IPS-20b (cell line): ENCODE results near the gene FMC1.

Experiments
- H3K27ac ChIP-seq: one replicate; pipeline ENCODE4 v1.5.1; 2013; ENCODE audit warnings: low read length
- H3K27me3 ChIP-seq: 2 replicates; pipeline ENCODE4 v1.6.1; 2013; ENCODE audit warnings: mild to moderate bottlenecking, low read length, inconsistent platforms; ENCODE audit not compliant: insufficient read depth
- H3K36me3 ChIP-seq: 2 replicates; pipeline ENCODE4 v1.6.1; 2013; ENCODE audit warnings: low read depth, mild to moderate bottlenecking, inconsistent platforms, low read length, moderate library complexity; ENCODE audit not compliant: insufficient read depth
- H3K4me1 ChIP-seq: 2 replicates; pipeline ENCODE4 v1.6.1; 2013; ENCODE audit warnings: mild to moderate bottlenecking, control low read depth, inconsistent platforms, low read length, moderate library complexity; ENCODE audit not compliant: insufficient read depth
- H3K4me3 ChIP-seq: 2 replicates; pipeline ENCODE4 v1.5.1; 2013; ENCODE audit warnings: mild to moderate bottlenecking, low read length, inconsistent platforms
- H3K9ac ChIP-seq: 2 replicates; pipeline ENCODE4 v1.6.1; 2013; ENCODE audit warnings: low read depth, mild to moderate bottlenecking, inconsistent platforms, low read length, moderate library complexity
- H3K9me3 ChIP-seq: 2 replicates; pipeline ENCODE4 v1.6.1; 2013; ENCODE audit warnings: mild to moderate bottlenecking, low read depth, low read length, inconsistent platforms; ENCODE audit not compliant: insufficient read depth

The FMC1 gene

DNA sequence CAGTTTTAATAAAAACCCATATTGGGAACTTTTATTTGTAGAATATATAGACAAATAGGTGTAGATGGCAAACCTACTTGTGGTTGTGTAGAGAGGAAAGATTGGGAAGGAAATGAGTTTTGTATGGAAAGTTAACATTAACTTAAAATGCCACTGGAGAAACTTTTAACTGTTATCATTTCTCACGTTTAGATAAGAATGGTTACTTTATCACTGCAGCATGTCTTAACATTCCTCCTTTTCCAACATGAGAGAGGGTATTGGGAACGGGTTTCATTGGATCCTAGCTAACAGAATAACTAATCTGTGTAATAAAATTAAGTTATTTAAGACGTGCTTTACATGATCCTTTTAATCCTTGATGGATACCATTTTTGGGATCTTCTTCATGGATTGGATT lies 20.4 kb downstream of the FMC1 start:
- H3K4me3 ChIP-seq: peak overlapping the region; percentile 90
- H3K9me3 ChIP-seq: no peaks in the 10 kb centered on the region
- H3K27me3 ChIP-seq: no peaks in the 10 kb centered on the region
- peak overlapping the region; percentile 98 for H3K9ac ChIP-seq
- H3K27ac ChIP-seq: no peak overlapping the region
- H3K4me1 ChIP-seq: peaks cover 20% of the 10 kb centered on the region; the same call in 1 of the 2 replicates
- H3K36me3 ChIP-seq: peaks cover 29% of the 10 kb centered on the region

DNA sequence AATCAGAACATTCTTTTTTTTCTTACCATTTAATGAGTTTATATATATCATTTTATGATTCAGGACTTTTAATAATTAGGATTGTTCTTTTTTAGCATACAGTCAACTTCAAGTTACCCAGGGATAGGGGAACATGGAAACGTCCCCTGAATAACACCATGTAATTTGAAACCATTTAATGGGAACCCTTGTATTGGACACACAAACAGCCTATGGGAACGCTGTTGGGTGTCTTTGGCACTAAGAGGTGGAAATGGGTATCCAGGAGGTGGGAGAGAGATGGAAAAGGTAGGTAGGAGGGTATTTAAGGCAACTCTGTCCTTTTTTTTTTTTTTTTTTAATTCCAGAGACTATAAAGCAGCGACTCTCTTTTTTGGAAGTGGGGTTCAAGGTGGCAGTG lies 21.2 kb downstream of the FMC1 start:
- Histone ChIP-seq H3K27ac (no peak overlapping the region), H3K27me3 (no peaks in the 10 kb centered on the region), H3K4me1 (peaks cover 15% of the 10 kb centered on the region; the same call in 1 of the 2 replicates), H3K9me3 (no peaks in the 10 kb centered on the region), H3K9ac (no peak overlapping the region), H3K4me3 (peak overlapping the region; percentile 90), H3K36me3 (peaks cover 33% of the 10 kb centered on the region)

DNA sequence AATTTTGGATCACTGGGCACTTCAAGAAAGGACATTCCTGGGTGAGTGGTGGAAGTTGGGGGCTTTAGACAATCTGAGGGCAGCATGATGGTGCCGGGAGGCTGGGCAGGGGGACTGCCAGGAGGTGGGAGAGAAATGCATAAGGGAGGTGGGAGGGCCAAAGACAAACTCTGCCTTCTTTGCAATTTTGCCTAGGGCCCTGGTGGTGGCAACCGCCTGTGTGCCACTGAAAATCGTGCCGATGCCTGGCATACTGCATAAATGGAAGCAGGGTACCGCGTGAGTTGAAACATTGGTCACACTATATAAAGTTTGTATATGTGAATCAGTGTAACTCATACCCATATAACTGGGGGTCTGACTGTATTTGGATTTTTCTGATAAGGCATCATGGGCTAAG lies 21.8 kb downstream of the FMC1 start:
- Histone ChIP-seq H3K4me3 (peak overlapping the region; percentile 90; the same call in 1 of the 2 replicates), H3K36me3 (peaks cover 40% of the 10 kb centered on the region), H3K27me3 (no peaks in the 10 kb centered on the region), H3K27ac (no peak overlapping the region), H3K9me3 (no peaks in the 10 kb centered on the region), H3K4me1 (peaks cover 15% of the 10 kb centered on the region; the same call in 1 of the 2 replicates), H3K9ac (no peak overlapping the region)

DNA sequence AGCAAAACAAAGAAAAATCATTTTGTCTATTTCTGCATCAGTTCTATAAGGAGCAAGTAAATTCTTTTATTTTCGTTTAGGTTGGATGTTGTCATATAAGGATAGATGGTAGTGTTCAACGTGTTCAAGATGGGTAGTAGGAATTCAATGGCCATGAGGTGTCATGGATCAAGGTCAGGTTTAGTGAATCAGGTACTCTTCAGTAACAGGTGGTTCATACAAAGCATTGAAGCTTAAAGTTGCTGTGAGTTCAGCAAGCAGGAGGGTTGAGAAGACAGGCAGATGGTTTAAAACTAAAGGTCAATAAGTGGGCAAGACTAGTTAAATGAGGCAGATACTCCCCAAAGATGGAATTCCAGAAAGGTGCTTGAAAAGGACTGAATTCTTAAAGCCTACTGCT lies 24.2 kb downstream of the FMC1 start:
- H3K4me1 ChIP-seq: peaks cover 24% of the 10 kb centered on the region; the same call in 1 of the 2 replicates
- H3K4me3 ChIP-seq: no peak overlapping the region
- no peak overlapping the region for H3K9ac ChIP-seq
- no peaks in the 10 kb centered on the region for H3K27me3 ChIP-seq
- peaks cover 41% of the 10 kb centered on the region for H3K36me3 ChIP-seq
- H3K27ac ChIP-seq: no peak overlapping the region
- H3K9me3 ChIP-seq: no peaks in the 10 kb centered on the region

DNA sequence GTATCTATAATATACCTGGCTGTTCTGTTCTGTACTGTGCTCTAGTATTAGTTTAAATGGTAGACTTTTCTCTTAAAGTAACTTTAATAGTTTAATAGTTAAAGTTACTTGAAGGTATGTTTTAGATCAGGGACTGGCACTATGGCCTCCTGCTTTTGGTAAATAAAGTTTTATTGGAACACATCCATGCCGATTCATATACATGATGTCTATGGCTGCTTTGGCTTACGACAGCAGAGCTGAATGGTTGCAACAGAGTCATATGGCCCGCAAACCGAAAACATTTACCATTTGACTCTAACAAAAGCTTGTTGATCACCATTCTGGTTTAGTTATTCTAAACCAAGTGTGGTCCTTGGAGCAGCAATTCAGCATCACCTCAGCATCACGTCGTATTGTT lies 25.3 kb downstream of the FMC1 start:
- no peak overlapping the region for H3K27ac ChIP-seq
- no peak overlapping the region for H3K9ac ChIP-seq
- H3K4me3 ChIP-seq: no peak overlapping the region
- no peaks in the 10 kb centered on the region for H3K9me3 ChIP-seq
- H3K36me3 ChIP-seq: peaks cover 41% of the 10 kb centered on the region
- H3K27me3 ChIP-seq: no peaks in the 10 kb centered on the region
- H3K4me1 ChIP-seq: peaks cover 33% of the 10 kb centered on the region

GRCh38 chr7:139367438-139368155 lies 26.5 kb downstream of the FMC1 start:
- no peaks in the 10 kb centered on the region for H3K27me3 ChIP-seq
- H3K9ac ChIP-seq: no peak overlapping the region
- no peak overlapping the region for H3K4me3 ChIP-seq
- peaks cover 41% of the 10 kb centered on the region for H3K36me3 ChIP-seq
- peaks cover 25% of the 10 kb centered on the region for H3K4me1 ChIP-seq
- H3K27ac ChIP-seq: no peak overlapping the region
- no peaks in the 10 kb centered on the region for H3K9me3 ChIP-seq

GRCh38 chr7:139370301-139370942 lies 29.3 kb downstream of the FMC1 start:
- H3K27me3 ChIP-seq: no peaks in the 10 kb centered on the region
- H3K4me1 ChIP-seq: peaks cover 32% of the 10 kb centered on the region
- H3K9me3 ChIP-seq: no peaks in the 10 kb centered on the region
- H3K27ac ChIP-seq: no peak overlapping the region
- no peak overlapping the region for H3K4me3 ChIP-seq
- H3K36me3 ChIP-seq: peaks cover 34% of the 10 kb centered on the region
- 0 out of 2 replicates have a peak overlapping the region, but pooled peaks have one; percentile 1 for H3K9ac ChIP-seq

DNA sequence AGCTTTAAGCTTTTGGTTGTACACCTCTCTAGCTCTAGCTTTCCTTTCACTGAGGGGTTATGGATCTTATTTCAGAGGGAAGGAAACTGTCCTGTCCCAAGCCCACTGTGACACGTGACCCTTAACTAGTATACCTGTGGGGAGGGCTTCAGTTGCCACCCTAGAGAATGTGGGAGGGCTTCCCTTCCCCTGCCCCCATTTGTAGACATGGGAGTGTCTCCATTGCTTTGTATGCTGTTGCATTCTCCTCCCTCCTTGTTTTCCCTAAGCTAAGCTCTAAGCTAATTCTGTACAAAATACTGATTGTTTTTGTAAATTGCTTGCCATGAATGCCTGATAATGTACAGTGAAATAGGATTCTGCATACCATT lies 29.8 kb downstream of the FMC1 start:
- no peak overlapping the region for H3K27ac ChIP-seq
- 0 out of 2 replicates have a peak overlapping the region, but pooled peaks have one; percentile 1 for H3K9ac ChIP-seq
- no peak overlapping the region for H3K4me3 ChIP-seq
- no peaks in the 10 kb centered on the region for H3K9me3 ChIP-seq
- peaks cover 34% of the 10 kb centered on the region for H3K36me3 ChIP-seq
- no peaks in the 10 kb centered on the region for H3K27me3 ChIP-seq
- peaks cover 32% of the 10 kb centered on the region for H3K4me1 ChIP-seq

DNA sequence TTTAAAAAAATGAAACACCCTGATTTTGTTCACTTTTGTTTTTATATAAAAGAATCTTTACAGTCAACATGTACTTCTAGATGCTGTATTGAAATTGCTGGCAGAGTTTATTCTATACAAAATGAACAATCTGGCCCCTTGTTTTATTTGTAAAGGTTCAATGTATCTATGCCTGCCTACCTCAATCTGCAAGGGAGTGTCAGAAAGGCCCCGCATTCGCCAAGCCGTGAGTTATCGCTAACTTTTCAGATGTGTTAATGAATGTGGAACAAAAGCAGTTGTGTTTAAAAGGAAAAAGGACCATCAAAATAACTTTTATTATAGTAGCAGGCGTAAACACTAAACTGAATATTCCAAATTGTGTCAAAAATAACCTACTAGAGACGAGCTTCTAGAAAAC lies 33.1 kb downstream of the FMC1 start:
- H3K36me3 ChIP-seq: peaks cover 46% of the 10 kb centered on the region
- peaks cover 27% of the 10 kb centered on the region for H3K4me1 ChIP-seq

GRCh38 chr7:139382439-139382838 lies 41.3 kb downstream of the FMC1 start:
- Histone ChIP-seq H3K9me3 (no peaks in the 10 kb centered on the region), H3K27me3 (no peaks in the 10 kb centered on the region), H3K4me1 (no peaks in the 10 kb centered on the region), H3K9ac (no peak overlapping the region), H3K4me3 (no peak overlapping the region), H3K27ac (no peak overlapping the region), H3K36me3 (peaks cover 67% of the 10 kb centered on the region)

More for the DNA sequence above, 33.1 kb downstream of the FMC1 start:
- Histone ChIP-seq H3K27ac (no peak overlapping the region), H3K9me3 (no peaks in the 10 kb centered on the region), H3K27me3 (no peaks in the 10 kb centered on the region), H3K4me3 (no peak overlapping the region), H3K9ac (no peak overlapping the region)

- Histone ChIP-seq H3K9ac (no peak overlapping the region), H3K9me3 (no peaks in the 10 kb centered on the region), H3K4me3 (no peak overlapping the region), H3K36me3 (peaks cover 67% of the 10 kb centered on the region), H3K4me1 (no peaks in the 10 kb centered on the region), H3K27me3 (no peaks in the 10 kb centered on the region), H3K27ac (no peak overlapping the region)
Observed at GRCh38 chr7:139384611-139385010, 43.5 kb downstream of the FMC1 start.

DNA sequence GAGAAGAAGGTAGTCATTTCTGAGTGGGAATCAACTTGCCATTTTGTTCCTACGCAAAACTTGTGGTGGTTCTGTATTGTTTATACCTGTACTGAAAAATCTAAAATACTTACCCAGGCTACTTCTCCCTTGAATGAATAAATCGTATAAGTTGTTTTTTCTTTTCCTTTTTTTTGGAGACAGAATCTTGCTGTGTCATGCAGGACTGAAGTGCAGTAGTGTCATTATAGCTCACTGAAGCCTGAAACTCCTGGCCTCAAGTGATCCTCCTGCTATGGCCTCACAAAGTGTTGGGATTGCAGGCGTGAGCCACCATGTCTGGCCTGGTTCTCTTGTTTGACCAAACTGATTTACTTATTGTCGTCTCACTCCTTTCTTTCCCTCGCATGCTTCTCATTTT lies 46.5 kb downstream of the FMC1 start:
- Histone ChIP-seq H3K9ac (no peak overlapping the region), H3K9me3 (no peaks in the 10 kb centered on the region), H3K27me3 (no peaks in the 10 kb centered on the region), H3K36me3 (peaks cover 71% of the 10 kb centered on the region), H3K27ac (no peak overlapping the region), H3K4me1 (no peaks in the 10 kb centered on the region), H3K4me3 (no peak overlapping the region)
